ENCODE data around the gene PET117. TPM values are rescaled to one million over a fixed set of nuclear protein-coding genes. Genes with fewer than 3 reads are reported as not detected.
"Not testable (repeated sequence)": the region's sequence is repeated elsewhere in the genome, so short reads cannot be mapped to it uniquely, and the experiment has no call there.

The PET117 gene
- total and polyA plus RNA-seq, 4 experiments from 2014 or later, result 14.1 to 40.9 (median 19.5) TPM

DNA sequence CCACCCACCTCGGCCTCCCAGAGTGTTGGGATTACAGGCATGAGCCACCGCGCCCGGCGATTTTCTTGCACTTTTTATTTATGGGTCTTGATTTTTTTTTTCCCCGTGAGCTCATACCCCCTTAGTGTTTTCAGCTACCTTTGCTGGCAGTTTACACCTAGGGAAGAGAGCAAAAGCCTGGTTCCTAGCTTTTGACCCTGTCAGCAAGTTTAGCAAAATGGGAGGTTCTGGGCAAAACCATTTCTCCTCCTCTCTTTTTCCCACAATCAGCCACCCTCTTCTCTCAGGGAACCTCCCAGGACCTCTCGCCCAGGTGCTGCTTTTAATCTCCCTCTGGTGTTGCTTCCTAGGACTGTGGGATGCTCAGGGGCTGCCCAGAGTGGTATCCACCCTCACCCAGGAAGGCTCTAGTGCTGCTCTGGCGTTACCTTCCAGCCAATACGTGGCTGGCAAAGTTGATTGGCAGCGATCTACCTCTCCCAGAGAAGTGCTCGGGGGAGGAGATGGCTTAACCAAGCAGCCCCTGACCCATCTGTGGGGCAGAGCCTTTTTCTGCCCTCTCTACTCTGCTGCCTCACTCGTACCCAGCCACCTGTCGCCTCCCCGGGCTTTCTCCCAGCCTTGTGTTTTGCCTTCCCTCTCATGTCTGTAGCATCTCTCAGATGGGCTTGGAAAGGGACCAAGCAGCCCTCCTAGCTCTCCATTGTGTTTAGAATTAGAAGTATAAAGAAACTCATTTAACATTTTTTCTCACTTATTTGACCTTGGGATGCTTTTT lies 37.4 kb downstream of the PET117 start:
- H3K27me3 Mint-ChIP-seq, result peaks cover 0 to 1% of the 10 kb centered on the region in 2 donors
- H3K27ac Mint-ChIP-seq, result no peak overlapping the region
- ChIA-PET POLR2A (ENCODE audit: partially characterized antibody) (no interaction called here), CTCF (ENCODE audit: partially characterized antibody) (no interaction called here)
- H3K9me3 Mint-ChIP-seq, result peaks cover 0 to 13% (median 2%) of the 10 kb centered on the region in 8 donors
- Histone ChIP-seq H3K4me3 (ENCODE audit: low read length in 2 of 2) (no peak overlapping the region), H3K4me1 (ENCODE audit: insufficient read depth, low read length) (no peaks in the 10 kb centered on the region), H3K27ac (ENCODE audit: low read depth, low read length) (no peak overlapping the region), H3K9me3 (ENCODE audit: control insufficient read depth in 1 of 2, low read length in 2 of 2) (no peaks in the 10 kb centered on the region), H3K36me3 (ENCODE audit: insufficient read depth, low read length) (peaks cover 2% of the 10 kb centered on the region), H3K27me3 (ENCODE audit: insufficient read depth, low read length) (no peaks in the 10 kb centered on the region)
- peaks cover 11 to 22% (median 19%) of the 10 kb centered on the region in 4 donors for H3K4me1 Mint-ChIP-seq
- intact Hi-C loops (cut with micrococcal nuclease), result no loop called here
- peaks cover 70 to 72% of the 10 kb centered on the region in 2 donors for H3K36me3 Mint-ChIP-seq
- no peak overlapping the region for H3K4me3 Mint-ChIP-seq
- DNase-seq, result no peak

DNA sequence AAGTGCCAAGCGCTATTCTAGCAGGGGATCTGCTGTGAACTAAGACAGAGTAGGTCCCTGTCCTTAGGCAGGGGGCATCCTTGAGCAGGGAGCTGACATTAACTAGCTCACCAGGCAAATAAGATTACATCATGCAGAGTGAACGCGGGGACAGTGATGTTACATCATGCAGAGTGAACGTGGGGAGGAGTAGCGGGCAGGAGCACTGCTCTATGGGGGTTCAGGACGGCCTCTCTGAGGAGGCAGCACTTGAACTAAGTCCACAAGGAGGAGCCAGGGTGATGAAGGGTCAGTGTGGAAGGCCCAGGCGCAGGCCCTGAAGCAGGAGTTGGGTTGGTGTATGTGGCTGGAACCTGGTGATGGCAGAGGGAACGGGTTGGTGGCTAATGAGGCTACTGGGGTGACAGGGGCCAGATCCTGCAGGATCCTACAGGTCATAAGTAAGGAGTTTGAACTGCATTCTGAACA lies 38.7 kb downstream of the PET117 start:
- Mint-ChIP-seq H3K36me3 (peaks cover 68 to 69% of the 10 kb centered on the region in 2 donors), H3K27me3 (peaks cover 0 to 1% of the 10 kb centered on the region in 2 donors), H3K4me3 (peak overlapping the region in 1 of 8 donors; percentile 57), H3K27ac (peak overlapping the region in 1 of 7 donors; percentile 55), H3K4me1 (peaks cover 6 to 18% (median 15%) of the 10 kb centered on the region in 4 donors), H3K9me3 (peaks cover 0 to 20% (median 8%) of the 10 kb centered on the region in 8 donors)
- ChIA-PET CTCF (ENCODE audit: partially characterized antibody) (no interaction called here), POLR2A (ENCODE audit: partially characterized antibody) (no interaction called here)
- no peak for DNase-seq
- H3K4me3 ChIP-seq (ENCODE audit: low read length in 2 of 2), result no peak overlapping the region
- H3K4me1 ChIP-seq (ENCODE audit: insufficient read depth, low read length), result no peaks in the 10 kb centered on the region
- no peaks in the 10 kb centered on the region for H3K27me3 ChIP-seq (ENCODE audit: insufficient read depth, low read length)
- no peaks in the 10 kb centered on the region for H3K36me3 ChIP-seq (ENCODE audit: insufficient read depth, low read length)
- no peaks in the 10 kb centered on the region for H3K9me3 ChIP-seq (ENCODE audit: control insufficient read depth in 1 of 2, low read length in 2 of 2)
- intact Hi-C loops (cut with micrococcal nuclease), result no loop called here
- no peak overlapping the region for H3K27ac ChIP-seq (ENCODE audit: low read depth, low read length)

DNA sequence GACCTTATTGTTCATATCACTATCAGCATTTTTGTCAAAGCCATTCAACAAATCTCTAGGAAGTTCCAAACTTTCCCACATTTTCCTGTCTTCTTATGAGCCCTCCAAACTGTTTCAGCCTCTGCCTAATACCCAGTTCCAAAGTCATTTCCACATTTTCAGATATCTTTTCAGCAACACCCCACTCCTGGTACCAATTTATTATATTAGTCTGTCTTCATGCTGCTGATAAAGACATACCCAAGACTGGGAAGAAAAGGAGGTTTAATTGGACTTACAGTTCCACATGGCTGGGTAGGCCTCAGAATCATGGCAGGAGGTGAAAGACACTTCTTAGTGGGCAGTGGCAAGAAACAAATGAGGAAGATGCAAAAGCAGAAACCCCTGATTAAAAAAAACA lies 42.7 kb downstream of the PET117 start:
- Mint-ChIP-seq H3K36me3 (peaks cover 77% of the 10 kb centered on the region in 2 donors), H3K9me3 (peaks cover 0 to 19% (median 8%) of the 10 kb centered on the region in 8 donors)
- H3K4me1 ChIP-seq (ENCODE audit: insufficient read depth, low read length); DNase-seq; H3K27me3 ChIP-seq (ENCODE audit: insufficient read depth, low read length); H3K4me1 Mint-ChIP-seq; H3K27ac ChIP-seq (ENCODE audit: low read depth, low read length); H3K9me3 ChIP-seq (ENCODE audit: control insufficient read depth in 1 of 2, low read length in 2 of 2); intact Hi-C loops (cut with micrococcal nuclease); H3K27me3 Mint-ChIP-seq; H3K4me3 Mint-ChIP-seq; CTCF ChIA-PET (ENCODE audit: partially characterized antibody); POLR2A ChIA-PET (ENCODE audit: partially characterized antibody); H3K4me3 ChIP-seq (ENCODE audit: low read length in 2 of 2); H3K27ac Mint-ChIP-seq: not testable (repeated sequence)
- peaks cover 11% of the 10 kb centered on the region for H3K36me3 ChIP-seq (ENCODE audit: insufficient read depth, low read length)

DNA sequence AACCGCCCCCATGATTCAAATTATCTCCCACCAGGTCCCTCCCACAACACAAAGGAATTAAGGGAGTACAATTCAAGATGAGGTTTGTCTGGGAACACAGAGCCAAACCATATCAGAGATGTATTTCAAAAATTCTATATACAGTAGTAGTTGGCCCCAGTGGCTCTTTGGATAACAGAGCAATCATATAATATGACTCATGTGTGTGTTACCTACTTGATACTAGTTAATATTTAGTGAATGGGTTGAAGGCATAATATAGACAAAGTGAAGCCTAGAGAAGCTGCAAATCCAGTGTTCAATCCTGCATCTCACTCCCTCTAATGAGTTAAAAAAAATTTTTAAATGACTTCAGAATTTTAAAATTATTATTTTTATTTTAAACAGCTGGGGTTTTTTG lies 43.2 kb downstream of the PET117 start:
- H3K27ac Mint-ChIP-seq, result no peak overlapping the region

DNA sequence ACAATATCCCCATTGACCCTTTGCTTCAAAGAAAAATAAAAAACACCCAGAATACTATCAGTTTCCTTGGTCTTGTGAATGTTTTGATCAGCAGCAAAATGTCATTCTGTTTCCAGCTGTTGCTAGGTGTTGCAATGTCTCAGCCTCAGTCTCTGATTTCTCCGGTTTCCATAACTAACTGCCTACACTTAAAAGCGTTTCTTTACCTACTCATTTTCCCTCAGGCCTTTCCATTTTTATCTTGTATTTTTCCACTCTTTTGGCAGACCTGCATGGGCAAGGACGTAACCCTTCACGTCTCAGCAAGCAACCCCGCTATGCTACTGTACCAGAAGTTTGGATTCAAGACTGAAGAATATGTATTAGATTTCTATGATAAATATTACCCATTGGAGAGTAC lies 49.4 kb downstream of the PET117 start:
- no peak for DNase-seq
- intact Hi-C loops (cut with micrococcal nuclease), result no loop called here
- peaks cover 0 to 9% (median 0%) of the 10 kb centered on the region in 4 donors for H3K4me1 Mint-ChIP-seq
- Histone ChIP-seq H3K9me3 (ENCODE audit: control insufficient read depth in 1 of 2, low read length in 2 of 2) (no peaks in the 10 kb centered on the region), H3K27ac (ENCODE audit: low read depth, low read length) (no peak overlapping the region), H3K36me3 (ENCODE audit: insufficient read depth, low read length) (peaks cover 34% of the 10 kb centered on the region), H3K27me3 (ENCODE audit: insufficient read depth, low read length) (no peaks in the 10 kb centered on the region), H3K4me3 (ENCODE audit: low read length in 2 of 2) (no peak overlapping the region), H3K4me1 (ENCODE audit: insufficient read depth, low read length) (no peaks in the 10 kb centered on the region)
- H3K36me3 Mint-ChIP-seq, result peaks cover 56 to 69% of the 10 kb centered on the region in 2 donors
- POLR2A ChIA-PET (ENCODE audit: partially characterized antibody), result no interaction called here
- no peaks in the 10 kb centered on the region for H3K27me3 Mint-ChIP-seq
- CTCF ChIA-PET (ENCODE audit: partially characterized antibody), result no interaction called here
- no peaks in the 10 kb centered on the region for H3K9me3 Mint-ChIP-seq
- peak overlapping the region in 1 of 7 donors; percentile 25 for H3K27ac Mint-ChIP-seq
- H3K4me3 Mint-ChIP-seq, result no peak overlapping the region

More for the DNA sequence above, 43.2 kb downstream of the PET117 start:
- peaks cover 16% of the 10 kb centered on the region for H3K36me3 ChIP-seq (ENCODE audit: insufficient read depth, low read length)
- H3K27me3 Mint-ChIP-seq, result no peaks in the 10 kb centered on the region
- H3K9me3 ChIP-seq (ENCODE audit: control insufficient read depth in 1 of 2, low read length in 2 of 2), result no peaks in the 10 kb centered on the region
- H3K4me1 Mint-ChIP-seq, result peaks cover 0 to 5% (median 2%) of the 10 kb centered on the region in 4 donors
- DNase-seq, result no peak
- no peak overlapping the region for H3K27ac ChIP-seq (ENCODE audit: low read depth, low read length)
- H3K36me3 Mint-ChIP-seq, result peaks cover 75 to 80% of the 10 kb centered on the region in 2 donors
- CTCF ChIA-PET (ENCODE audit: partially characterized antibody), result no interaction called here
- intact Hi-C loops (cut with micrococcal nuclease), result no loop called here
- POLR2A ChIA-PET (ENCODE audit: partially characterized antibody), result no interaction called here
- H3K4me3 Mint-ChIP-seq, result no peak overlapping the region
- H3K4me1 ChIP-seq (ENCODE audit: insufficient read depth, low read length), result no peaks in the 10 kb centered on the region
- H3K9me3 Mint-ChIP-seq, result peaks cover 0 to 19% (median 8%) of the 10 kb centered on the region in 8 donors
- H3K27me3 ChIP-seq (ENCODE audit: insufficient read depth, low read length), result no peaks in the 10 kb centered on the region
- H3K4me3 ChIP-seq (ENCODE audit: low read length in 2 of 2), result no peak overlapping the region

DNA sequence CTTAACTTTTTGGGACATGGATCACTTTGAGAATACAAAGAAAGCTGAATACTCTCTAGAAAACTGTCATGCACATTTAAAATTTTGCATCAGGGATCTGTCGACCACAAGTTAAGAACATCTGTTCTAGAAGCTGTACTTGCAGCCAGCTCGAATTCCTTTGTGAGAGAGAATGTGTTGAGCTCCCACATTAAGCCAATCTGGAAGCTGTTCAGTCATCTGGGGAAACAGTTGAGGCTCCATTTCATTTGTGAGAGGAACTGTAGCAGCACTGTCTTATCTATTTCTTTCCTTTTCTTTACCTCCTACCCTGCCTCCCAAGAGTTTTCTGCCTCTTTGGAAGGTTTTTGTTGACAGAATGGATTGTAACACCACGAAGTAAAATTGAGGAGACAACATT lies 50.8 kb downstream of the PET117 start:
- Mint-ChIP-seq H3K9me3 (no peaks in the 10 kb centered on the region), H3K27ac (peak overlapping the region in 3 of 7 donors; percentile 7 to 36 (median 17)), H3K27me3 (no peaks in the 10 kb centered on the region), H3K36me3 (peaks cover 45 to 58% of the 10 kb centered on the region in 2 donors), H3K4me1 (peaks cover 0 to 9% (median 0%) of the 10 kb centered on the region in 4 donors), H3K4me3 (no peak overlapping the region)
- Histone ChIP-seq H3K27ac (ENCODE audit: low read depth, low read length) (no peak overlapping the region), H3K9me3 (ENCODE audit: control insufficient read depth in 1 of 2, low read length in 2 of 2) (no peaks in the 10 kb centered on the region), H3K27me3 (ENCODE audit: insufficient read depth, low read length) (no peaks in the 10 kb centered on the region), H3K4me3 (ENCODE audit: low read length in 2 of 2) (no peak overlapping the region), H3K4me1 (ENCODE audit: insufficient read depth, low read length) (no peaks in the 10 kb centered on the region), H3K36me3 (ENCODE audit: insufficient read depth, low read length) (peaks cover 29% of the 10 kb centered on the region)
- no peak for DNase-seq
- ChIA-PET POLR2A (ENCODE audit: partially characterized antibody) (no interaction called here), CTCF (ENCODE audit: partially characterized antibody) (interaction anchor here (0.7 kb wide), 1 partner anchor 1810 kb away, joined by 3 read pairs; no protein-coding TSS in a partner anchor)
- intact Hi-C loops (cut with micrococcal nuclease), result no loop called here

DNA sequence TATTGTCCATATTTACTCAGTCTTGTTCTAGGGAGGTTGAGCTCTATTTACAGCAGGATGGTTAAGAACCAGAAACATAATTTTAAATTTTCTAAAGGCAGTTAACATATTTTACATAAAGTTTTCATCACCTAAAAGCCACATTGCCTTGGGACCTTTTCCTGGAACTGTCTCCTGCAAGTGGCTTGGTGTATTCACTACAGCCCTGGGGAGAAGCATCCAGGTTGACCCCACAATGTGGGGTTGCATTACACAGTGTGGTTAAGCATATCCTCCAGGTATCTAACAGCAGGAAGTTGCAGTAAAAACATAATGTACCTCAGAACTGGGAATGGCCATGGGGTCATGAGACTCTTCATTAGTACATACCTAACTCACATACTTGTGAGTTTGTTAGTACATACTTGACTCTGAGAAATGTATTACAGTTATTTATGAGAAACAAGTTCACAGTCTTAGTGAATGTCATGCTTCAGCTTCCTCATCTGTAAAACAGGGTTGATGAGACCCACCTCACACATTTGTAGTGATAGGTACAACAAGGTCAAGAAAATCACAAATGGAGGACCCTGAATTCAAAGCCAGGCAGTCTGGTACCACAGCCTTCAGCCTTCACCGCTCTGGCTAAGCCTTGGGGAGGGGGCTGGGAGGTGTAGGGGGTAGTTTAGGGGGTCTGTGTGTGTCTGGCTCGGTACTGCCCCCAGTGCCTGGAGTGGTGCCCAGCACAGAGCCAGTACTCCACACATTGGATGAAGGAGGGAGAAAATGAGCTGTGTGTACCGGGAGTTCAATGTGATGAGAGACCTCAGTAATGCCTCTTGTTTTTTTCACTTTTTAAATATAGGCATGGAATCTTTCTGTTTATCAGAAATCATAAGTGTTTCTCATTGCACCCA lies 52.9 kb downstream of the PET117 start:
- no peaks in the 10 kb centered on the region for H3K27me3 Mint-ChIP-seq
- peaks cover 32 to 38% of the 10 kb centered on the region in 2 donors for H3K36me3 Mint-ChIP-seq
- H3K4me1 Mint-ChIP-seq, result peaks cover 0 to 9% (median 0%) of the 10 kb centered on the region in 4 donors

More for the DNA sequence above, 52.9 kb downstream of the PET117 start:
- Mint-ChIP-seq H3K27ac (peak overlapping the region in 1 of 7 donors; percentile 69), H3K4me3 (no peak overlapping the region), H3K9me3 (no peaks in the 10 kb centered on the region)
- no peak for DNase-seq
- POLR2A ChIA-PET (ENCODE audit: partially characterized antibody), result no interaction called here
- CTCF ChIA-PET (ENCODE audit: partially characterized antibody), result interaction anchor here (1.4 kb wide), 1 partner anchor 86 kb away, joined by 3 read pairs; no protein-coding TSS in a partner anchor
- H3K27me3 ChIP-seq (ENCODE audit: insufficient read depth, low read length), result no peaks in the 10 kb centered on the region
- H3K27ac ChIP-seq (ENCODE audit: low read depth, low read length), result no peak overlapping the region
- H3K9me3 ChIP-seq (ENCODE audit: control insufficient read depth in 1 of 2, low read length in 2 of 2), result no peaks in the 10 kb centered on the region
- peaks cover 20% of the 10 kb centered on the region for H3K36me3 ChIP-seq (ENCODE audit: insufficient read depth, low read length)
- no peak overlapping the region for H3K4me3 ChIP-seq (ENCODE audit: low read length in 2 of 2)
- H3K4me1 ChIP-seq (ENCODE audit: insufficient read depth, low read length), result no peaks in the 10 kb centered on the region
- intact Hi-C loops (cut with micrococcal nuclease), result no loop called here
